Parathyroid adenoma (tissue), 2 donors: ENCODE data around the gene PDZD11.

Experiments
- H2AFZ ChIP-seq: fragments of 300-600 bp; sonication (generic); one replicate; pipeline ENCODE4 v1.7.0; 2017; ENCODE audit warnings: antibody characterized with exemption, mild to moderate bottlenecking
- H3K27ac ChIP-seq: fragments of 300-600 bp; sonication (generic); one replicate; pipeline ENCODE4 v1.7.0; 2017
- H3K27me3 ChIP-seq: fragments of 300-600 bp; sonication (generic); one replicate; pipeline ENCODE4 v1.7.0; 2017; ENCODE audit warnings: low read length; ENCODE audit not compliant: control insufficient read depth, insufficient read depth
- H3K36me3 ChIP-seq: fragments of 300-600 bp; sonication (generic); one replicate; pipeline ENCODE4 v1.7.0; 2017; ENCODE audit warnings: low read length; ENCODE audit not compliant: control insufficient read depth, insufficient read depth
- H3K4me1 ChIP-seq: fragments of 300-600 bp; sonication (generic); one replicate; pipeline ENCODE4 v1.7.0; 2017; ENCODE audit warnings: control low read depth
- H3K4me2 ChIP-seq: fragments of 300-600 bp; sonication (generic); one replicate; pipeline ENCODE4 v1.7.0; 2017; ENCODE audit warnings: low read length
- H3K4me3 ChIP-seq: fragments of 300-600 bp; sonication (generic); one replicate; pipeline ENCODE4 v1.7.0; 2017; ENCODE audit warnings: low read depth, low read length
- H3K79me2 ChIP-seq: fragments of 300-600 bp; sonication (generic); one replicate; pipeline ENCODE4 v1.7.0; 2017; ENCODE audit warnings: control low read depth
- H3K9ac ChIP-seq: fragments of 300-600 bp; sonication (generic); one replicate; pipeline ENCODE4 v1.7.0; 2017; ENCODE audit warnings: mild to moderate bottlenecking
- H3K9me3 ChIP-seq: fragments of 300-600 bp; sonication (generic); one replicate; pipeline ENCODE4 v1.7.0; 2017; ENCODE audit warnings: low read length; ENCODE audit not compliant: control insufficient read depth
- TF ChIP-seq, protein P1 (sequence below): fragments of 300-600 bp; sonication (generic); IDR thresholded peaks from one replicate; pipeline ENCODE4 v1.7.0; 2017; ENCODE audit warnings: antibody characterized with exemption, mild to moderate bottlenecking
- donor health status: primary hyperparathyroidism.

The PDZD11 gene

GRCh38 chrX:70301716-70302115 lies 12.0 kb upstream of the PDZD11 start:
- Histone ChIP-seq H3K27me3 (no peaks in the 10 kb centered on the region), H3K9ac (no peak overlapping the region)

GRCh38 chrX:70293621-70294020 lies 3.9 kb upstream of the PDZD11 start:
- H3K27me3 ChIP-seq = no peaks in the 10 kb centered on the region
- no peak overlapping the region for H3K9ac ChIP-seq
- H3K79me2 ChIP-seq = no peaks in the 10 kb centered on the region
- H3K4me2 ChIP-seq = no peak overlapping the region
- no peak overlapping the region for H3K4me3 ChIP-seq
- no peak overlapping the region for H3K27ac ChIP-seq
- no peaks in the 10 kb centered on the region for H3K4me1 ChIP-seq
- TF ChIP-seq, protein P1, sequence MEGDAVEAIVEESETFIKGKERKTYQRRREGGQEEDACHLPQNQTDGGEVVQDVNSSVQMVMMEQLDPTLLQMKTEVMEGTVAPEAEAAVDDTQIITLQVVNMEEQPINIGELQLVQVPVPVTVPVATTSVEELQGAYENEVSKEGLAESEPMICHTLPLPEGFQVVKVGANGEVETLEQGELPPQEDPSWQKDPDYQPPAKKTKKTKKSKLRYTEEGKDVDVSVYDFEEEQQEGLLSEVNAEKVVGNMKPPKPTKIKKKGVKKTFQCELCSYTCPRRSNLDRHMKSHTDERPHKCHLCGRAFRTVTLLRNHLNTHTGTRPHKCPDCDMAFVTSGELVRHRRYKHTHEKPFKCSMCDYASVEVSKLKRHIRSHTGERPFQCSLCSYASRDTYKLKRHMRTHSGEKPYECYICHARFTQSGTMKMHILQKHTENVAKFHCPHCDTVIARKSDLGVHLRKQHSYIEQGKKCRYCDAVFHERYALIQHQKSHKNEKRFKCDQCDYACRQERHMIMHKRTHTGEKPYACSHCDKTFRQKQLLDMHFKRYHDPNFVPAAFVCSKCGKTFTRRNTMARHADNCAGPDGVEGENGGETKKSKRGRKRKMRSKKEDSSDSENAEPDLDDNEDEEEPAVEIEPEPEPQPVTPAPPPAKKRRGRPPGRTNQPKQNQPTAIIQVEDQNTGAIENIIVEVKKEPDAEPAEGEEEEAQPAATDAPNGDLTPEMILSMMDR = no peak
- H3K36me3 ChIP-seq = no peaks in the 10 kb centered on the region
- H3K9me3 ChIP-seq = no peaks in the 10 kb centered on the region
- H2AFZ ChIP-seq = no peak overlapping the region

More at GRCh38 chrX:70301716-70302115, 12.0 kb upstream of the PDZD11 start:
- no peak overlapping the region for H2AFZ ChIP-seq
- H3K4me1 ChIP-seq = no peaks in the 10 kb centered on the region
- TF ChIP-seq, protein P1 = no peak
- H3K79me2 ChIP-seq = no peaks in the 10 kb centered on the region
- H3K27ac ChIP-seq = no peak overlapping the region
- H3K9me3 ChIP-seq = no peaks in the 10 kb centered on the region
- no peak overlapping the region for H3K4me3 ChIP-seq
- no peak overlapping the region for H3K4me2 ChIP-seq
- no peaks in the 10 kb centered on the region for H3K36me3 ChIP-seq

- Histone ChIP-seq H3K36me3 (no peaks in the 10 kb centered on the region), H3K79me2 (no peaks in the 10 kb centered on the region), H3K4me3 (no peak overlapping the region), H3K27ac (no peak overlapping the region), H3K9me3 (no peaks in the 10 kb centered on the region), H3K4me1 (no peaks in the 10 kb centered on the region), H2AFZ (no peak overlapping the region), H3K27me3 (no peaks in the 10 kb centered on the region), H3K4me2 (no peak overlapping the region), H3K9ac (no peak overlapping the region)
- TF ChIP-seq, protein P1 = no peak
These were observed 3.1 kb upstream of the PDZD11 start for GRCh38 chrX:70292788-70293187.

- Histone ChIP-seq H3K4me1 (no peaks in the 10 kb centered on the region), H2AFZ (peak overlapping the region; percentile 53), H3K4me2 (peak overlapping the region; percentile 76), H3K36me3 (no peaks in the 10 kb centered on the region), H3K79me2 (no peaks in the 10 kb centered on the region), H3K27ac (peak overlapping the region; percentile 33), H3K9me3 (no peaks in the 10 kb centered on the region), H3K4me3 (peak overlapping the region; percentile 56), H3K27me3 (no peaks in the 10 kb centered on the region), H3K9ac (no peak overlapping the region)
- TF ChIP-seq, protein P1 = no peak
These were observed 447 bp downstream of the PDZD11 start for GRCh38 chrX:70289168-70289792.

DNA sequence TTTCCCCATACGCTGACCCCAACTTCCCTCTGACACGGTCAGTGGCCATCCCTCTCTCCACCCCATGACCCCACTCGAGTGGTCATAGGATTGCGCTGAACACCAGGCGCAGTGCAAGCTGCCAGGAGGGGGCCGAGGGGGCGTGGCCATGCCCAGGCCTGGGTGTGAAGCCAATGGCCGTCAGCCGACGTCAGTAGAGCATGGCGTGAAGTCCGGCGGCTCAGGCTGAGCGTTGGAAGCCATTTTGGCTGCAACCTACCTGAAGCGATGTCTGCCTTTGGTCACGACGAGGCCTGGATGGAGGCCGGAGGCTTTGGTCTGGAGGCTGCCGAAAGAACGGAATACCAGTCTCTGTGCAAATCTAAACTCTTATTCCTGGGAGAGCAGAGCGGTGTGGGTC lies 7.8 kb downstream of the PDZD11 start, which contains the start of gene RAB41:
Gene RAB41 (plus strand): TSS at position 222 of the 400 bp plus-strand sequence. CDS start 46 bp downstream, at position 268.
- no peak within 1 kb of the TSS for H3K4me3 ChIP-seq
- H2AFZ ChIP-seq = no peak within 1 kb of the TSS
- no peak within 1 kb of the TSS for H3K9ac ChIP-seq
- H3K79me2 ChIP-seq = no peaks in the 10 kb centered on the region
- no peaks in the 10 kb centered on the region for H3K36me3 ChIP-seq
- H3K4me2 ChIP-seq = no peak within 1 kb of the TSS
- H3K27ac ChIP-seq = no peak within 1 kb of the TSS
- no peaks in the 10 kb centered on the region for H3K4me1 ChIP-seq
- H3K9me3 ChIP-seq = no peaks in the 10 kb centered on the region
- TF ChIP-seq, protein P1 = no peak
- H3K27me3 ChIP-seq = no peaks in the 10 kb centered on the region
